ENCODE results near the gene MYO16.

The MYO16 gene

GRCh38 chr13:108632649-108633167 is 3.3 kb downstream of the MYO16 start:
- Mint-ChIP-seq H3K36me3 (ENCODE audit: low read depth) (no peaks in the 10 kb centered on the region), H3K4me1 (no peaks in the 10 kb centered on the region), H3K27ac (no peak overlapping the region), H3K4me3 (no peak overlapping the region), H3K9me3 (no peaks in the 10 kb centered on the region), H3K27me3 (no peaks in the 10 kb centered on the region)
- DNase-seq (no peak), ATAC-seq (no peak)

GRCh38 chr13:108638901-108639300 is 9.5 kb downstream of the MYO16 start:
- ATAC-seq, result no peak
- H3K27ac Mint-ChIP-seq, result no peak overlapping the region
- no peaks in the 10 kb centered on the region for H3K9me3 Mint-ChIP-seq
- no peaks in the 10 kb centered on the region for H3K27me3 Mint-ChIP-seq
- no peak for DNase-seq
- H3K4me3 Mint-ChIP-seq, result no peak overlapping the region
- no peaks in the 10 kb centered on the region for H3K36me3 Mint-ChIP-seq (ENCODE audit: low read depth)
- H3K4me1 Mint-ChIP-seq, result no peaks in the 10 kb centered on the region

GRCh38 chr13:108643646-108644353 is 14.4 kb downstream of the MYO16 start:
- H3K27me3 Mint-ChIP-seq, result no peaks in the 10 kb centered on the region
- no peak overlapping the region for H3K4me3 Mint-ChIP-seq
- no peak overlapping the region for H3K27ac Mint-ChIP-seq
- DNase-seq, result no peak
- H3K36me3 Mint-ChIP-seq (ENCODE audit: low read depth), result no peaks in the 10 kb centered on the region
- H3K9me3 Mint-ChIP-seq, result peaks cover 3% of the 10 kb centered on the region
- H3K4me1 Mint-ChIP-seq, result no peaks in the 10 kb centered on the region
- ATAC-seq, result no peak

- DNase-seq (no peak), ATAC-seq (no peak)
- Mint-ChIP-seq H3K4me3 (no peak overlapping the region), H3K27me3 (no peaks in the 10 kb centered on the region), H3K9me3 (peaks cover 3% of the 10 kb centered on the region), H3K36me3 (ENCODE audit: low read depth) (no peaks in the 10 kb centered on the region), H3K4me1 (no peaks in the 10 kb centered on the region), H3K27ac (no peak overlapping the region)
Measured at GRCh38 chr13:108645376-108645775, 16.0 kb downstream of the MYO16 start.

GRCh38 chr13:108650271-108650670 is 20.9 kb downstream of the MYO16 start:
- Mint-ChIP-seq H3K4me1 (no peaks in the 10 kb centered on the region), H3K4me3 (no peak overlapping the region), H3K27ac (no peak overlapping the region), H3K36me3 (ENCODE audit: low read depth) (no peaks in the 10 kb centered on the region), H3K9me3 (peaks cover 9% of the 10 kb centered on the region), H3K27me3 (no peaks in the 10 kb centered on the region)
- ATAC-seq, result no peak
- no peak for DNase-seq

GRCh38 chr13:108656742-108657141 is 27.3 kb downstream of the MYO16 start:
- Mint-ChIP-seq H3K4me1 (no peaks in the 10 kb centered on the region), H3K27me3 (peaks cover 1% of the 10 kb centered on the region), H3K4me3 (no peak overlapping the region), H3K9me3 (peaks cover 10% of the 10 kb centered on the region), H3K27ac (no peak overlapping the region), H3K36me3 (ENCODE audit: low read depth) (no peaks in the 10 kb centered on the region)
- DNase-seq, result no peak
- no peak for ATAC-seq

GRCh38 chr13:108657519-108657918 is 28.1 kb downstream of the MYO16 start:
- no peak for DNase-seq
- Mint-ChIP-seq H3K27ac (no peak overlapping the region), H3K9me3 (peaks cover 8% of the 10 kb centered on the region), H3K36me3 (ENCODE audit: low read depth) (no peaks in the 10 kb centered on the region), H3K27me3 (peaks cover 1% of the 10 kb centered on the region), H3K4me1 (no peaks in the 10 kb centered on the region), H3K4me3 (no peak overlapping the region)
- ATAC-seq, result no peak

- Mint-ChIP-seq H3K4me3 (no peak overlapping the region), H3K9me3 (no peaks in the 10 kb centered on the region), H3K4me1 (no peaks in the 10 kb centered on the region), H3K27me3 (peaks cover 1% of the 10 kb centered on the region), H3K27ac (no peak overlapping the region), H3K36me3 (ENCODE audit: low read depth) (no peaks in the 10 kb centered on the region)
- DNase-seq (no peak), ATAC-seq (no peak)
Measured at GRCh38 chr13:108662528-108662927, 33.1 kb downstream of the MYO16 start.

- no peak for DNase-seq
- Mint-ChIP-seq H3K27me3 (peaks cover 1% of the 10 kb centered on the region), H3K9me3 (no peaks in the 10 kb centered on the region), H3K36me3 (ENCODE audit: low read depth) (no peaks in the 10 kb centered on the region), H3K4me1 (no peaks in the 10 kb centered on the region), H3K4me3 (no peak overlapping the region), H3K27ac (no peak overlapping the region)
- no peak for ATAC-seq
Measured at GRCh38 chr13:108663710-108664109, 34.3 kb downstream of the MYO16 start.

- ATAC-seq (no peak), DNase-seq (no peak)
- H3K4me3 Mint-ChIP-seq, result no peak overlapping the region
- H3K4me1 Mint-ChIP-seq, result no peaks in the 10 kb centered on the region
- no peak overlapping the region for H3K27ac Mint-ChIP-seq
- H3K36me3 Mint-ChIP-seq (ENCODE audit: low read depth), result no peaks in the 10 kb centered on the region
- peaks cover 1% of the 10 kb centered on the region for H3K27me3 Mint-ChIP-seq
- peaks cover 6% of the 10 kb centered on the region for H3K9me3 Mint-ChIP-seq
Measured at GRCh38 chr13:108667205-108667604, 37.8 kb downstream of the MYO16 start.

- Mint-ChIP-seq H3K4me3 (no peak overlapping the region), H3K4me1 (no peaks in the 10 kb centered on the region), H3K9me3 (peaks cover 6% of the 10 kb centered on the region), H3K36me3 (ENCODE audit: low read depth) (no peaks in the 10 kb centered on the region), H3K27ac (no peak overlapping the region), H3K27me3 (peaks cover 1% of the 10 kb centered on the region)
- ATAC-seq (no peak), DNase-seq (no peak)
Measured at GRCh38 chr13:108669381-108669780, 40.0 kb downstream of the MYO16 start.

- no peaks in the 10 kb centered on the region for H3K4me1 Mint-ChIP-seq
- no peak overlapping the region for H3K4me3 Mint-ChIP-seq
- no peaks in the 10 kb centered on the region for H3K27me3 Mint-ChIP-seq
- DNase-seq (no peak), ATAC-seq (no peak)
- H3K27ac Mint-ChIP-seq, result no peak overlapping the region
- H3K9me3 Mint-ChIP-seq, result peaks cover under 1% of the 10 kb centered on the region
- no peaks in the 10 kb centered on the region for H3K36me3 Mint-ChIP-seq (ENCODE audit: low read depth)
Measured at GRCh38 chr13:108674346-108674745, 44.9 kb downstream of the MYO16 start.

GRCh38 chr13:108674771-108675170 is 45.4 kb downstream of the MYO16 start:
- H3K27ac Mint-ChIP-seq, result no peak overlapping the region
- DNase-seq (no peak), ATAC-seq (no peak)
- H3K4me1 Mint-ChIP-seq, result no peaks in the 10 kb centered on the region
- H3K36me3 Mint-ChIP-seq (ENCODE audit: low read depth), result no peaks in the 10 kb centered on the region
- H3K4me3 Mint-ChIP-seq, result no peak overlapping the region
- no peaks in the 10 kb centered on the region for H3K27me3 Mint-ChIP-seq
- H3K9me3 Mint-ChIP-seq, result no peaks in the 10 kb centered on the region

- Mint-ChIP-seq H3K27me3 (no peaks in the 10 kb centered on the region), H3K4me3 (no peak overlapping the region), H3K9me3 (no peaks in the 10 kb centered on the region), H3K27ac (no peak overlapping the region), H3K4me1 (no peaks in the 10 kb centered on the region), H3K36me3 (ENCODE audit: low read depth) (no peaks in the 10 kb centered on the region)
- no peak for DNase-seq
- no peak for ATAC-seq
Measured at GRCh38 chr13:108676620-108677019, 47.2 kb downstream of the MYO16 start.

- H3K4me3 Mint-ChIP-seq, result no peak overlapping the region
- ATAC-seq (no peak), DNase-seq (no peak)
- H3K36me3 Mint-ChIP-seq (ENCODE audit: low read depth), result no peaks in the 10 kb centered on the region
- H3K4me1 Mint-ChIP-seq, result no peaks in the 10 kb centered on the region
- H3K9me3 Mint-ChIP-seq, result no peaks in the 10 kb centered on the region
- no peaks in the 10 kb centered on the region for H3K27me3 Mint-ChIP-seq
- no peak overlapping the region for H3K27ac Mint-ChIP-seq
Measured at GRCh38 chr13:108677806-108678205, 48.4 kb downstream of the MYO16 start.

GRCh38 chr13:108680011-108680410 is 50.6 kb downstream of the MYO16 start:
- H3K9me3 Mint-ChIP-seq, result no peaks in the 10 kb centered on the region
- H3K27me3 Mint-ChIP-seq, result no peaks in the 10 kb centered on the region
- no peak for DNase-seq
- H3K36me3 Mint-ChIP-seq (ENCODE audit: low read depth), result no peaks in the 10 kb centered on the region
- no peak for ATAC-seq
- H3K27ac Mint-ChIP-seq, result no peak overlapping the region
- H3K4me3 Mint-ChIP-seq, result no peak overlapping the region
- H3K4me1 Mint-ChIP-seq, result no peaks in the 10 kb centered on the region

Measured in activated naive CD8-positive, alpha-beta T cell treated with anti-CD3 and anti-CD28 coated beads, Interleukin-2, amount 50 U/mL, for 24 hours (primary cell).